Thyroid gland (tissue), 4 donors: ENCODE data around the gene GSTCD. TPM values are rescaled to one million over a fixed set of nuclear protein-coding genes. Genes with fewer than 3 reads are reported as not detected.

Experiments
- DNase-seq, 2 donors: peaks; one replicate each; pipeline ENCODE4 v3.0.0-alpha.2; 2019
- H3K27ac ChIP-seq, 3 donors: fragments of 200-600 bp; sonication (generic); 1 replicate in 2 of 3; 2 replicates in 1 of 3; pipeline ENCODE4 v1.5.1; 2016 to 2019; ENCODE audit warnings: mild to moderate bottlenecking in 1 of 3, moderate library complexity in 1 of 3
- H3K27me3 ChIP-seq: fragments of 200-600 bp; sonication (generic); one replicate; pipeline ENCODE4 v1.5.1; 2019
- H3K36me3 ChIP-seq, 2 donors: fragments of 200-600 bp; sonication (generic); one replicate each; pipeline ENCODE4 v1.5.1; 2016 to 2019
- H3K4me1 ChIP-seq, 2 donors: fragments of 200-600 bp; sonication (generic); one replicate each; pipeline ENCODE4 v1.5.1; 2017 to 2019
- H3K4me3 ChIP-seq, 3 donors: fragments of 200-600 bp; sonication (generic); replicated peaks in 1 of 3; 1 replicate in 2 of 3; 2 replicates in 1 of 3; pipeline ENCODE4 v1.5.1; 2016; ENCODE audit warnings: mild to moderate bottlenecking in 1 of 3
- H3K9me3 ChIP-seq: fragments of 200-600 bp; sonication (generic); one replicate; pipeline ENCODE4 v1.5.1; 2017
- CTCF ChIP-seq, 6 experiments: fragments of 200-600 bp in 3 of 6; fragments of 450-650 bp in 3 of 6; sonication (generic) in 3 of 6; IDR thresholded peaks; one replicate each; pipeline ENCODE4 v1.5.1; 2016 to 2019; ENCODE audit warnings: antibody characterized with exemption in 6 of 6, mild to moderate bottlenecking in 2 of 6, inconsistent platforms in 1 of 6, moderate library complexity in 1 of 6
- POLR2A ChIP-seq, 2 donors: fragments of 450-650 bp; IDR thresholded peaks; one replicate each; pipeline ENCODE4 v1.6.1; 2017; ENCODE audit warnings: antibody characterized with exemption in 2 of 2, mild to moderate bottlenecking in 2 of 2, moderate library complexity in 1 of 2
- WGBS, 2 donors: methylation state at CpG; one replicate each; pipeline ENCODE4 v1.1.5; 2017; 5-methylcytosine and 5-hydroxymethylcytosine counted together
- intact Hi-C: fragments of 100-400 bp; cut with DNase I; formaldehyde crosslinking; loops from one replicate; pipeline ENCODE4 v1.15.1; 2023
- total RNA-seq, 4 donors: library from RNA; depleted of rRNA; stranded (reverse); fragments of >200 nt; gene quantifications; one replicate each; pipeline ENCODE4 v1.2.3, GENCODE V29; 2016

Gene GSTCD
- total RNA-seq, 4 donors from 2014 or later: 9.4 to 18.9 (median 15.2) TPM

DNA sequence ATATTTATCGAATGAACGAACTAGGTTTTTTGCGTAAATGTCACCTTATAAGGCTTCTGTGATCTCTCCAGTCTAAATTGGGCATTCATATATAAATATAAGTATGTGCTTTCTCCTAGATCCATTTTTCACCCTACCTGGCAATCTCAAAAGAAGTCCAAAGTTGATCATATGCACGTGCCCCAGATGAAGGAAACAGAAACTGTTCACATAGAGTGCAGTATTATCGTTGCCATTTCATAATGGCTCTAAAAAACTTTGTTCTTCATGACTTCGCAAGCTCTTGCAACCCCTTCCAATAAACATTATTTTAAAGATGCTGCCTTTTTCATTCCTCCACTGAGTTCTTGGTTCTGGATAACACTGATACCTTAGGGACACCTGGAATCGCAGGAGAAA is 803 bp upstream of the GSTCD start:
- TF ChIP-seq CTCF (IDR thresholded peaks at IDR 0.05) (no peak), POLR2A (IDR thresholded peaks at IDR 0.05) (no peak)
- H3K36me3 ChIP-seq: no peaks in the 10 kb centered on the region
- H3K27ac ChIP-seq: peak overlapping the region in 2 of 3 donors; percentile 76 to 78
- peaks cover 17 to 21% of the 10 kb centered on the region in 2 donors for H3K4me1 ChIP-seq
- intact Hi-C loops: no loop called here
- peak overlapping the region; percentile 68 to 89 (median 87) for H3K4me3 ChIP-seq
- no peaks in the 10 kb centered on the region for H3K9me3 ChIP-seq
- WGBS, 2 donors: 26 to 29% methylated on average over 7 of the region's 7 CpGs
- H3K27me3 ChIP-seq: no peaks in the 10 kb centered on the region
- DNase-seq: no peak

DNA sequence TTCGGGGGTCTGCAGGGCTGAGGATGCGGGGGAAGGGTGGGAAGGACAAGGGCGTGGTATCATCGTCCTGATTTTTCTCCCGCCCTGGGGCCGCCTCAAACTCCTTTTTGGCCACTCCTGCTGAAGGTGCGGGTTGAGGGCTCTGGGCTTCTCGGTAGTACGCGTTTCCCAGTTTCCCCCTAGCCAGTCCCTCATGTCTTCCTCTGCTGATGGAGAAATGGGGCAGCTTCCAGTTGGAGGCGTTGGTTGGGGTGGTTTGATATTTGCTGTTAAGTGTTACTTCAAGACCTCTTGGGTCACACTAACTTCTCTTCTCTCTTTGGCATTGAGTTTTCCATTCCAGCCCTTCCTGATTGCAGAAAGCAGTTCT is 482 bp downstream of the GSTCD start:
- Histone ChIP-seq H3K9me3 (no peaks in the 10 kb centered on the region), H3K4me3 (peak overlapping the region; percentile 68 to 89 (median 87)), H3K36me3 (no peaks in the 10 kb centered on the region), H3K4me1 (peaks cover 17 to 21% of the 10 kb centered on the region in 2 donors), H3K27me3 (no peaks in the 10 kb centered on the region), H3K27ac (peak overlapping the region in 2 of 3 donors; percentile 76 to 78)
- TF ChIP-seq POLR2A (IDR thresholded peaks at IDR 0.05): no peak
- no peak for TF ChIP-seq CTCF (IDR thresholded peaks at IDR 0.05)
- 0 to 1% methylated on average over 10 to 11 of the region's 11 CpGs for WGBS, 2 donors
- intact Hi-C loops: no loop called here
- no peak for DNase-seq

DNA sequence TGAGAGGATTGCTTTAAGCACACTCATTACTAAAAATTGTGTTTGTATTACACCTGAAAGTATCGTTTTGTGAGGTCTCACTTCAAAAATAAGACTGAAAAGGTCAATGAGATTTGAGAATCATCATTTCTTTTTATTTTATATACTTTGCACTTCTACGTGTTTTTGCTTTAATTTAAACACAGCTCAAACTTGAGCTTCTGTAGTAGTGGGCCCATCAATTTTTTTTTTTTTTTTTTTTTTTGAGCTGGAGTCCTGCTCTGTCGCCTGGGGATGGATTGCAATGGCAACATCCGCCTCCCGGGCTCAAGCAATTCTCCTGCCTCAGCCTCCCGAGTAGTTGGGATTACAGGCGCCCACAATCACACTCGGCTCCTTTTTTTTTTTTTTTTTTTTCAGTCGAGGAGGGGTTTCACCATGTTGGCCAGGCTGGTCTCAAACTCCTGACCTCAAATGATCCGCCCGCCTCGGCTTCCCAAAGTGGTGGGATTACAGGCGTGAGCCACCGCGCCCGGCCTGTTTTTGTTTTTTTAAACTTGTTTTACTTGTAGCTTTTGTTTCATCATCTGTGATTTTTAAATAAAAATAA is 1.5 kb downstream of the GSTCD start:
- no peak overlapping the region for H3K27ac ChIP-seq
- 66 to 68% methylated on average over 16 of the region's 16 CpGs for WGBS, 2 donors
- no peaks in the 10 kb centered on the region for H3K27me3 ChIP-seq
- H3K9me3 ChIP-seq: no peaks in the 10 kb centered on the region
- DNase-seq: no peak
- intact Hi-C loops: loop anchor here (5.0 kb wide), 1 partner anchor 188 kb away; no protein-coding TSS in a partner anchor
- no peak overlapping the region for H3K4me3 ChIP-seq
- no peaks in the 10 kb centered on the region for H3K36me3 ChIP-seq
- peaks cover 17 to 21% of the 10 kb centered on the region in 2 donors for H3K4me1 ChIP-seq
- TF ChIP-seq CTCF (IDR thresholded peaks at IDR 0.05): no peak
- TF ChIP-seq POLR2A (IDR thresholded peaks at IDR 0.05): no peak

- intact Hi-C loops: loop anchor here (5.0 kb wide), 1 partner anchor 188 kb away; no protein-coding TSS in a partner anchor
- DNase-seq: no peak
- H3K27ac ChIP-seq: no peak overlapping the region
- peaks cover 17 to 20% of the 10 kb centered on the region in 2 donors for H3K4me1 ChIP-seq
- no peaks in the 10 kb centered on the region for H3K36me3 ChIP-seq
- no peak overlapping the region for H3K4me3 ChIP-seq
- no peaks in the 10 kb centered on the region for H3K27me3 ChIP-seq
- WGBS, 2 donors: 78 to 79% methylated on average over 6 of the region's 6 CpGs
- H3K9me3 ChIP-seq: no peaks in the 10 kb centered on the region
- TF ChIP-seq CTCF (IDR thresholded peaks at IDR 0.05): no peak
- no peak for TF ChIP-seq POLR2A (IDR thresholded peaks at IDR 0.05)
Observed at GRCh38 chr4:105710678-105711077, 2.1 kb downstream of the GSTCD start.

GRCh38 chr4:105712766-105713165 is 4.2 kb downstream of the GSTCD start:
- WGBS, 2 donors: 82 to 85% methylated on average over 2 of the region's 2 CpGs
- intact Hi-C loops: loop anchor here (5.0 kb wide), 1 partner anchor 190 kb away; no protein-coding TSS in a partner anchor
- DNase-seq: no peak
- Histone ChIP-seq H3K4me1 (peaks cover 2 to 3% of the 10 kb centered on the region in 2 donors), H3K27me3 (no peaks in the 10 kb centered on the region), H3K4me3 (no peak overlapping the region), H3K36me3 (no peaks in the 10 kb centered on the region), H3K9me3 (no peaks in the 10 kb centered on the region), H3K27ac (no peak overlapping the region)
- no peak for TF ChIP-seq CTCF (IDR thresholded peaks at IDR 0.05)
- TF ChIP-seq POLR2A (IDR thresholded peaks at IDR 0.05): no peak
